Measurements from ENCODE around the gene PRKAB1. TPM values are rescaled to one million over a fixed set of nuclear protein-coding genes. Genes with fewer than 3 reads are reported as not detected.

PRKAB1 gene
- total and polyA plus RNA-seq, 9 of the 15 experiments (the other 6 are each of a cell fraction or from before 2014, with no cell fraction given): 32.6 to 94.2 (median 63.8) TPM

- TF ChIP-seq, protein P1, sequence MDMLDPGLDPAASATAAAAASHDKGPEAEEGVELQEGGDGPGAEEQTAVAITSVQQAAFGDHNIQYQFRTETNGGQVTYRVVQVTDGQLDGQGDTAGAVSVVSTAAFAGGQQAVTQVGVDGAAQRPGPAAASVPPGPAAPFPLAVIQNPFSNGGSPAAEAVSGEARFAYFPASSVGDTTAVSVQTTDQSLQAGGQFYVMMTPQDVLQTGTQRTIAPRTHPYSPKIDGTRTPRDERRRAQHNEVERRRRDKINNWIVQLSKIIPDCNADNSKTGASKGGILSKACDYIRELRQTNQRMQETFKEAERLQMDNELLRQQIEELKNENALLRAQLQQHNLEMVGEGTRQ (CRISPR knock-in tag; IDR thresholded peaks at IDR 0.05): no peak
- no peak for TF ChIP-seq ZBTB9 (CRISPR knock-in tag; IDR thresholded peaks at IDR 0.05)
- no peak for TF ChIP-seq NUFIP1 (IDR thresholded peaks at IDR 0.05; ENCODE audit: partially characterized antibody)
- TF ChIP-seq TAF9B (IDR thresholded peaks at IDR 0.05; ENCODE audit: partially characterized antibody): no peak
- TF ChIP-seq GTF2F1 (IDR thresholded peaks at IDR 0.05; ENCODE audit: low read depth, low read length): no peak
- TF ChIP-seq PCBP1 (IDR thresholded peaks at IDR 0.05; ENCODE audit: low read depth, low read length, poor library complexity, severe bottlenecking): no peak
- no peak for TF ChIP-seq MYC (IDR thresholded peaks at IDR 0.05; ENCODE audit: low read depth, low read length)
- TF ChIP-seq MYC (CRISPR knock-in tag; IDR thresholded peaks at IDR 0.05; ENCODE audit: borderline replicate concordance, low read depth): no peak
- no peak for TF ChIP-seq DMBX1 (CRISPR knock-in tag; IDR thresholded peaks at IDR 0.05; ENCODE audit: borderline replicate concordance)
Measured at GRCh38 chr12:119684711-119685369, 16.9 kb downstream of the PRKAB1 start (continued).

Data from K562 (cell line).